ENCODE measurements around the gene LDHD.

GRCh38 chr16:75114179-75114945 lies 2.2 kb downstream of the LDHD start:
- TF ChIP-seq EZH2 (IDR thresholded peaks at IDR 0.05; ENCODE audit: borderline replicate concordance, control insufficient read depth, low read depth, low read length) (no peak), POLR2AphosphoS5 (IDR thresholded peaks at IDR 0.05; ENCODE audit: low read length) (no peak), POLR2A (IDR thresholded peaks at IDR 0.05; ENCODE audit: low read depth, low read length) (no peak), MTA3 (IDR thresholded peaks at IDR 0.05; ENCODE audit: borderline replicate concordance, low read length) (no peak), PKNOX1 (IDR thresholded peaks at IDR 0.05) (no peak), BCL3 (IDR thresholded peaks at IDR 0.05; ENCODE audit: borderline replicate concordance, insufficient read depth, low read depth, low read length, poor library complexity, severe bottlenecking) (no peak), CTCF (IDR thresholded peaks at IDR 0.05 in 2 of 3, conservative IDR thresholded peaks at IDR 0.05 in 1 of 3; ENCODE audit: control insufficient read depth in 2 of 3, extremely low read depth in 1 of 3, insufficient read depth in 1 of 3, low read depth in 3 of 3, low read length in 3 of 3) (no peak), HCFC1 (IDR thresholded peaks at IDR 0.05; ENCODE audit: low read length) (no peak), TAF1 (IDR thresholded peaks at IDR 0.05; ENCODE audit: borderline replicate concordance, low read depth, low read length) (no peak), MYC (IDR thresholded peaks at IDR 0.05; ENCODE audit: insufficient read depth, insufficient read length, insufficient replicate concordance, low read length, severe bottlenecking) (no peak), CHD1 (IDR thresholded peaks at IDR 0.05; ENCODE audit: low read depth, low read length) (no peak), POU2F2 (IDR thresholded peaks at IDR 0.05; ENCODE audit: borderline replicate concordance, low read depth, low read length) (no peak)
- TF ChIP-seq, protein P1, sequence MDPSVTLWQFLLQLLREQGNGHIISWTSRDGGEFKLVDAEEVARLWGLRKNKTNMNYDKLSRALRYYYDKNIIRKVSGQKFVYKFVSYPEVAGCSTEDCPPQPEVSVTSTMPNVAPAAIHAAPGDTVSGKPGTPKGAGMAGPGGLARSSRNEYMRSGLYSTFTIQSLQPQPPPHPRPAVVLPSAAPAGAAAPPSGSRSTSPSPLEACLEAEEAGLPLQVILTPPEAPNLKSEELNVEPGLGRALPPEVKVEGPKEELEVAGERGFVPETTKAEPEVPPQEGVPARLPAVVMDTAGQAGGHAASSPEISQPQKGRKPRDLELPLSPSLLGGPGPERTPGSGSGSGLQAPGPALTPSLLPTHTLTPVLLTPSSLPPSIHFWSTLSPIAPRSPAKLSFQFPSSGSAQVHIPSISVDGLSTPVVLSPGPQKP (IDR thresholded peaks at IDR 0.05; ENCODE audit: low read depth, low read length), result no peak
- TF ChIP-seq, protein P2, sequence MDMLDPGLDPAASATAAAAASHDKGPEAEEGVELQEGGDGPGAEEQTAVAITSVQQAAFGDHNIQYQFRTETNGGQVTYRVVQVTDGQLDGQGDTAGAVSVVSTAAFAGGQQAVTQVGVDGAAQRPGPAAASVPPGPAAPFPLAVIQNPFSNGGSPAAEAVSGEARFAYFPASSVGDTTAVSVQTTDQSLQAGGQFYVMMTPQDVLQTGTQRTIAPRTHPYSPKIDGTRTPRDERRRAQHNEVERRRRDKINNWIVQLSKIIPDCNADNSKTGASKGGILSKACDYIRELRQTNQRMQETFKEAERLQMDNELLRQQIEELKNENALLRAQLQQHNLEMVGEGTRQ (IDR thresholded peaks at IDR 0.05; ENCODE audit: borderline replicate concordance, low read depth, low read length), result no peak
